KMS-11 (cell line): ENCODE measurements around the gene WNT3.

Experiments used
- H2AFZ ChIP-seq: fragments of 200-600 bp; sonication (generic); 2 replicates; pipeline ENCODE4 v1.6.1; 2016; ENCODE audit warnings: antibody characterized with exemption, mixed run types, low read depth
- H3K27ac ChIP-seq: fragments of 200-600 bp; sonication (generic); 2 replicates; pipeline ENCODE4 v1.6.1; 2016; ENCODE audit warnings: mild to moderate bottlenecking, mixed run types
- H3K27me3 ChIP-seq: fragments of 200-600 bp; sonication (generic); 2 replicates; pipeline ENCODE4 v1.6.1; 2017; ENCODE audit warnings: mild to moderate bottlenecking, low read depth, mixed run types, moderate library complexity; ENCODE audit not compliant: insufficient read depth
- H3K36me3 ChIP-seq: fragments of 200-600 bp; sonication (generic); 2 replicates; pipeline ENCODE4 v1.6.1; 2017; ENCODE audit warnings: mild to moderate bottlenecking, mixed run types; ENCODE audit not compliant: insufficient read depth
- H3K4me1 ChIP-seq: fragments of 200-600 bp; sonication (generic); 2 replicates; pipeline ENCODE4 v1.6.1; 2016; ENCODE audit warnings: mild to moderate bottlenecking, low read depth, mixed run types; ENCODE audit not compliant: poor library complexity, severe bottlenecking
- H3K4me2 ChIP-seq: fragments of 200-600 bp; sonication (generic); 2 replicates; pipeline ENCODE4 v1.7.0; 2016; ENCODE audit warnings: mild to moderate bottlenecking, mixed run types
- H3K4me3 ChIP-seq: fragments of 200-600 bp; sonication (generic); IDR thresholded peaks from 2 replicates; pipeline ENCODE4 v1.6.1; 2017; ENCODE audit warnings: low read depth, low read length, mixed read lengths; ENCODE audit not compliant: insufficient read depth
- H3K79me2 ChIP-seq: fragments of 200-600 bp; sonication (generic); 2 replicates; pipeline ENCODE4 v1.6.1; 2016; ENCODE audit warnings: low read depth, mixed run types; ENCODE audit not compliant: insufficient read depth
- H3K9ac ChIP-seq: fragments of 200-600 bp; sonication (generic); 2 replicates; pipeline ENCODE4 v1.6.1; 2016; ENCODE audit warnings: mild to moderate bottlenecking, mixed run types
- H4K20me1 ChIP-seq: fragments of 200-600 bp; sonication (generic); 2 replicates; pipeline ENCODE4 v1.6.1; 2016; ENCODE audit warnings: mild to moderate bottlenecking, mixed run types; ENCODE audit not compliant: insufficient read depth
- CTCF ChIP-seq: fragments of 200-600 bp; sonication (generic); conservative IDR thresholded peaks from 2 replicates; pipeline ENCODE4 v1.6.1; 2017; ENCODE audit warnings: low read depth, mild to moderate bottlenecking, antibody characterized with exemption, low read length, moderate library complexity, mixed read lengths

WNT3 gene

GRCh38 chr17:46742565-46743270 lies 75.8 kb downstream of the WNT3 start:
- Histone ChIP-seq H3K4me1 (no peaks in the 10 kb centered on the region), H2AFZ (no peak overlapping the region), H3K27me3 (no peaks in the 10 kb centered on the region), H3K9ac (no peak overlapping the region), H4K20me1 (no peaks in the 10 kb centered on the region), H3K4me3 (no peak overlapping the region), H3K79me2 (no peaks in the 10 kb centered on the region), H3K36me3 (no peaks in the 10 kb centered on the region), H3K4me2 (no peak overlapping the region), H3K27ac (no peak overlapping the region)
- no peak for TF ChIP-seq CTCF

- Histone ChIP-seq H3K4me2 (no peak overlapping the region), H3K4me1 (no peaks in the 10 kb centered on the region), H3K79me2 (no peaks in the 10 kb centered on the region), H3K27me3 (no peaks in the 10 kb centered on the region), H3K36me3 (no peaks in the 10 kb centered on the region), H3K27ac (no peak overlapping the region), H3K4me3 (no peak overlapping the region), H3K9ac (no peak overlapping the region), H2AFZ (no peak overlapping the region), H4K20me1 (no peaks in the 10 kb centered on the region)
- no peak for TF ChIP-seq CTCF
Observed at GRCh38 chr17:46741122-46741730, 77.3 kb downstream of the WNT3 start.

- Histone ChIP-seq H3K27ac (no peak overlapping the region), H3K4me3 (no peak overlapping the region), H3K36me3 (no peaks in the 10 kb centered on the region), H4K20me1 (no peaks in the 10 kb centered on the region), H3K79me2 (no peaks in the 10 kb centered on the region), H3K4me1 (no peaks in the 10 kb centered on the region), H2AFZ (no peak overlapping the region), H3K9ac (no peak overlapping the region), H3K4me2 (no peak overlapping the region), H3K27me3 (no peaks in the 10 kb centered on the region)
- no peak for TF ChIP-seq CTCF
Observed at GRCh38 chr17:46739982-46740381, 78.5 kb downstream of the WNT3 start.

- no peaks in the 10 kb centered on the region for H4K20me1 ChIP-seq
- H3K4me2 ChIP-seq: no peak overlapping the region
- TF ChIP-seq CTCF: no peak
- H3K27me3 ChIP-seq: no peaks in the 10 kb centered on the region
- no peak overlapping the region for H3K9ac ChIP-seq
- H3K36me3 ChIP-seq: no peaks in the 10 kb centered on the region
- no peaks in the 10 kb centered on the region for H3K4me1 ChIP-seq
- H3K79me2 ChIP-seq: no peaks in the 10 kb centered on the region
- H3K27ac ChIP-seq: no peak overlapping the region
- no peak overlapping the region for H3K4me3 ChIP-seq
- H2AFZ ChIP-seq: no peak overlapping the region
Observed at GRCh38 chr17:46738544-46738943, 79.9 kb downstream of the WNT3 start.
